NCI-H1436 treated with DMSO at 0.1 percent for 48 hours (cell line): ENCODE data around the gene CD4.
"Not testable (repeated sequence)": the region's sequence is repeated elsewhere in the genome, so short reads cannot be mapped to it uniquely, and the experiment has no call there.

ENCODE experiments used
- DNase-seq: peaks from one replicate; lab custom pipeline; 2025; lab: John Stamatoyannopoulos, UW

CD4 gene

GRCh38 chr12:6788972-6789924 is at the start of gene CD4:
Gene CD4 (plus strand): TSS chr12:6789528. CDS start chr12:6800139, 10,611 bp downstream.
- no peak for DNase-seq

GRCh38 chr12:6742080-6742479 is 47.2 kb upstream of the CD4 start:
- not testable (repeated sequence) for DNase-seq

GRCh38 chr12:6742834-6743233 is 46.5 kb upstream of the CD4 start:
- no peak for DNase-seq

GRCh38 chr12:6743300-6743699 is 46.0 kb upstream of the CD4 start:
- not testable (repeated sequence) for DNase-seq

- DNase-seq: no peak
Observed at GRCh38 chr12:6745741-6746525, 43.4 kb upstream of the CD4 start.

GRCh38 chr12:6747216-6747615 is 42.1 kb upstream of the CD4 start:
- no peak for DNase-seq

GRCh38 chr12:6748761-6749160 is 40.6 kb upstream of the CD4 start:
- no peak for DNase-seq

GRCh38 chr12:6750506-6750905 is 38.8 kb upstream of the CD4 start:
- no peak for DNase-seq

- DNase-seq: no peak
Observed at GRCh38 chr12:6751767-6752166, 37.6 kb upstream of the CD4 start.

GRCh38 chr12:6752167-6752920 is 37.0 kb upstream of the CD4 start:
- no peak for DNase-seq

GRCh38 chr12:6752921-6753771 is 36.2 kb upstream of the CD4 start, which contains the start of gene MLF2:
Gene MLF2 (minus strand): TSS chr12:6753141. CDS start chr12:6752334, 807 bp downstream.
- DNase-seq: peak; percentile 94

- DNase-seq: no peak
Observed at GRCh38 chr12:6753772-6754356, 35.5 kb upstream of the CD4 start.

GRCh38 chr12:6754411-6754810 is 34.9 kb upstream of the CD4 start:
- DNase-seq: no peak

GRCh38 chr12:6757028-6757690 is 32.2 kb upstream of the CD4 start:
- DNase-seq: no peak

GRCh38 chr12:6758506-6759095 is 30.7 kb upstream of the CD4 start:
- DNase-seq: no peak

GRCh38 chr12:6759741-6760140 is 29.6 kb upstream of the CD4 start:
- DNase-seq: no peak

- DNase-seq: no peak
Observed at GRCh38 chr12:6763380-6763779, 25.9 kb upstream of the CD4 start.

- peak; percentile 98 for DNase-seq
Observed at GRCh38 chr12:6764011-6764828, 25.1 kb upstream of the CD4 start.
